G401.6 (cell line): Measurements from ENCODE around the gene APOL6.
"Not testable (repeated sequence)": the region's sequence is repeated elsewhere in the genome, so short reads cannot be mapped to it uniquely, and the experiment has no call there.

Experiments
- FAIRE-seq: peaks from 2 replicates; lab custom pipeline; 2012; peaks lifted over from hg19 to GRCh38; lab: Jason Lieb, UNC

Gene APOL6

GRCh38 chr22:35678836-35679235 is 30.6 kb downstream of the APOL6 start:
- no peak for FAIRE-seq

- not testable (repeated sequence) for FAIRE-seq
These were observed 31.2 kb downstream of the APOL6 start for GRCh38 chr22:35679492-35679891.

GRCh38 chr22:35681454-35682052 is 33.3 kb downstream of the APOL6 start:
- FAIRE-seq, result no peak

- no peak for FAIRE-seq
These were observed 35.3 kb downstream of the APOL6 start for GRCh38 chr22:35683560-35683959.

- FAIRE-seq, result no peak
These were observed 36.0 kb downstream of the APOL6 start for GRCh38 chr22:35684270-35684700.

GRCh38 chr22:35684732-35685131 is 36.5 kb downstream of the APOL6 start:
- FAIRE-seq, result no peak

GRCh38 chr22:35685731-35686130 is 37.5 kb downstream of the APOL6 start:
- no peak for FAIRE-seq

GRCh38 chr22:35686298-35686697 is 38.1 kb downstream of the APOL6 start:
- FAIRE-seq, result no peak

- FAIRE-seq, result no peak
These were observed 39.2 kb downstream of the APOL6 start for GRCh38 chr22:35687461-35687860.

GRCh38 chr22:35688913-35689675 is 40.8 kb downstream of the APOL6 start:
- no peak for FAIRE-seq

GRCh38 chr22:35690001-35690400 is 41.8 kb downstream of the APOL6 start:
- no peak for FAIRE-seq

- FAIRE-seq, result no peak
These were observed 47.0 kb downstream of the APOL6 start for GRCh38 chr22:35695202-35695601.

GRCh38 chr22:35697142-35697541 is 48.9 kb downstream of the APOL6 start:
- FAIRE-seq, result no peak

GRCh38 chr22:35699852-35700251 is 51.6 kb downstream of the APOL6 start:
- not testable (repeated sequence) for FAIRE-seq

- no peak for FAIRE-seq
These were observed 55.8 kb downstream of the APOL6 start for GRCh38 chr22:35703861-35704584.

- FAIRE-seq, result no peak
These were observed 56.9 kb downstream of the APOL6 start for GRCh38 chr22:35705141-35705540.

GRCh38 chr22:35708453-35708852 is 60.2 kb downstream of the APOL6 start:
- no peak for FAIRE-seq

- FAIRE-seq, result no peak
These were observed 60.7 kb downstream of the APOL6 start for GRCh38 chr22:35708917-35709316.

GRCh38 chr22:35711336-35711735 is 63.1 kb downstream of the APOL6 start:
- FAIRE-seq, result no peak

GRCh38 chr22:35712672-35713071 is 64.4 kb downstream of the APOL6 start:
- FAIRE-seq, result no peak

GRCh38 chr22:35717572-35717971 is 69.3 kb downstream of the APOL6 start, which contains the start of gene APOL5:
APOL5 (plus strand) TSS chr22:35717872; CDS start chr22:35717872, 0 bp downstream.
- FAIRE-seq, result no peak
